ENCODE measurements around the gene ELMOD3. TPM values are rescaled to one million over a fixed set of nuclear protein-coding genes. Genes with fewer than 3 reads are reported as not detected.

Gene ELMOD3
- total and polyA plus RNA-seq, 9 of the 15 experiments (the other 6 are each of a cell fraction or from before 2014, with no cell fraction given) = 2.7 to 18.7 (median 11.6) TPM

DNA sequence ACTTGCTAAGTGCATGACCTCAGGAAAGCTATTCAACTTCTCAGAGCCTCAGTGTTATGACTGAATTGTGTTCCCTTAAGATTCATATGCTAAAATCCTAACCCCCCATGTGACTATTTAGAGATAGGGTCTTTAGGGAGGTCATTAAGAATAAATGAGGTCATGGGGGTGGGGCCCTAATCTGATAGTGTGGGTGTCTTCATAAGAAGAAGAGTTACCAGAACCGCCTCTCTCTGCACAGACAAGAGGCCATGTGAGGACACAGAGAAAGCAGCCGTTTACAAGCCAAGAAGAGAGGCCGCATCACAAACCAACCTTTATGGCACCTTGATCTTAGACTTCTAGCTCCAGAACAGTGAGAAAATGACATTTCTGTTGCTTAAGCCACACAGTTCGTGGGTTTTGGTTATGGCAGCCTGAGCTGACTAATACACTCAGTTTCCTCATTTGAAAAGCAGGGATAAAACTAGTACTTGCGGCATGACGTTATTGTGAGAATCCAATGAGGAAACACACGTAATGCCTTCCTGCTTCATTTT is 73.8 kb downstream of the ELMOD3 start:
- no peaks in the 10 kb centered on the region for H3K27me3 ChIP-seq (ENCODE audit: control insufficient read depth in 2 of 2, insufficient read depth in 2 of 2, low read length in 2 of 2)
- no peaks in the 10 kb centered on the region for H4K20me1 ChIP-seq (replicated peaks; ENCODE audit: control insufficient read depth, insufficient read depth, low read length)
- H3K4me3 ChIP-seq = no peak overlapping the region
- peak overlapping the region; percentile 50; the same call in 2 of the 3 replicates for H3K27ac ChIP-seq (ENCODE audit: extremely low read depth, low read depth, low read length)
- WGBS (ENCODE audit: insufficient coverage, low coverage, missing lambda C conversion rate) = 18% methylated on average over 7 of the region's 7 CpGs
- no peaks in the 10 kb centered on the region for H3K9me3 ChIP-seq (replicated peaks; ENCODE audit: control insufficient read depth, insufficient read depth, low read depth, low read length)
- no TSS peak for BruUV-seq (replicated peaks)
- H3K9me1 ChIP-seq (ENCODE audit: control insufficient read depth, insufficient read depth, low read length) = no peaks in the 10 kb centered on the region
- H3K36me3 ChIP-seq (ENCODE audit: control insufficient read depth, insufficient read depth, low read length) = no peaks in the 10 kb centered on the region
- H3K79me2 ChIP-seq (ENCODE audit: control insufficient read depth, insufficient read depth, low read length) = no peaks in the 10 kb centered on the region
- peak overlapping the region; percentile 48 to 57; a peak in 3 of 4 replicates for H3K9ac ChIP-seq (ENCODE audit: insufficient read depth in 1 of 2, low read depth in 2 of 2, low read length in 2 of 2)
- ATAC-seq (peak; percentile 63), DNase-seq (ENCODE audit: extremely low read depth in 1 of 4, low spot score in 3 of 4) (peak in 1 of 4 experiments; percentile 45), FAIRE-seq (peak; percentile 64)
- H3K4me1 ChIP-seq (replicated peaks in 1 of 2; ENCODE audit: control insufficient read depth in 2 of 2, insufficient read depth in 2 of 2, low read length in 2 of 2) = peaks cover 37 to 46% of the 10 kb centered on the region in 2 experiments
- peak overlapping the region; percentile 43 for H3K4me2 ChIP-seq (ENCODE audit: insufficient read depth, low read length)
- POLR2A ChIA-PET = interaction anchor here (0.6 to 63.9 kb wide), 10 partner anchors 9 to 168 kb away, joined by 3 to 1576 read pairs (median 4); partner anchors contain the start of gene MAT2A
- CTCF ChIA-PET (ENCODE audit: low intra/inter-chr PET ratio) = no interaction called here
- intact Hi-C loops (cut with micrococcal nuclease) (no loop called here), in situ Hi-C loops (cut with MboI) (no loop called here)
- H2AFZ ChIP-seq (ENCODE audit: low read depth, low read length) = peak overlapping the region; percentile 84
- TF ChIP-seq, protein P1, sequence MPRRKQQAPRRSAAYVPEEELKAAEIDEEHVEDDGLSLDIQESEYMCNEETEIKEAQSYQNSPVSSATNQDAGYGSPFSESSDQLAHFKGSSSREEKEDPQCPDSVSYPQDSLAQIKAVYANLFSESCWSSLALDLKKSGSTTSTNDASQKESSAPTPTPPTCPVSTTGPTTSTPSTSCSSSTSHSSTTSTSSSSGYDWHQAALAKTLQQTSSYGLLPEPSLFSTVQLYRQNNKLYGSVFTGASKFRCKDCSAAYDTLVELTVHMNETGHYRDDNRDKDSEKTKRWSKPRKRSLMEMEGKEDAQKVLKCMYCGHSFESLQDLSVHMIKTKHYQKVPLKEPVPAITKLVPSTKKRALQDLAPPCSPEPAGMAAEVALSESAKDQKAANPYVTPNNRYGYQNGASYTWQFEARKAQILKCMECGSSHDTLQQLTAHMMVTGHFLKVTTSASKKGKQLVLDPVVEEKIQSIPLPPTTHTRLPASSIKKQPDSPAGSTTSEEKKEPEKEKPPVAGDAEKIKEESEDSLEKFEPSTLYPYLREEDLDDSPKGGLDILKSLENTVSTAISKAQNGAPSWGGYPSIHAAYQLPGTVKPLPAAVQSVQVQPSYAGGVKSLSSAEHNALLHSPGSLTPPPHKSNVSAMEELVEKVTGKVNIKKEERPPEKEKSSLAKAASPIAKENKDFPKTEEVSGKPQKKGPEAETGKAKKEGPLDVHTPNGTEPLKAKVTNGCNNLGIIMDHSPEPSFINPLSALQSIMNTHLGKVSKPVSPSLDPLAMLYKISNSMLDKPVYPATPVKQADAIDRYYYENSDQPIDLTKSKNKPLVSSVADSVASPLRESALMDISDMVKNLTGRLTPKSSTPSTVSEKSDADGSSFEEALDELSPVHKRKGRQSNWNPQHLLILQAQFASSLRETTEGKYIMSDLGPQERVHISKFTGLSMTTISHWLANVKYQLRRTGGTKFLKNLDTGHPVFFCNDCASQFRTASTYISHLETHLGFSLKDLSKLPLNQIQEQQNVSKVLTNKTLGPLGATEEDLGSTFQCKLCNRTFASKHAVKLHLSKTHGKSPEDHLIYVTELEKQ (CRISPR knock-in tag; IDR thresholded peaks at IDR 0.05) = no peak
- TF ChIP-seq, protein P2, sequence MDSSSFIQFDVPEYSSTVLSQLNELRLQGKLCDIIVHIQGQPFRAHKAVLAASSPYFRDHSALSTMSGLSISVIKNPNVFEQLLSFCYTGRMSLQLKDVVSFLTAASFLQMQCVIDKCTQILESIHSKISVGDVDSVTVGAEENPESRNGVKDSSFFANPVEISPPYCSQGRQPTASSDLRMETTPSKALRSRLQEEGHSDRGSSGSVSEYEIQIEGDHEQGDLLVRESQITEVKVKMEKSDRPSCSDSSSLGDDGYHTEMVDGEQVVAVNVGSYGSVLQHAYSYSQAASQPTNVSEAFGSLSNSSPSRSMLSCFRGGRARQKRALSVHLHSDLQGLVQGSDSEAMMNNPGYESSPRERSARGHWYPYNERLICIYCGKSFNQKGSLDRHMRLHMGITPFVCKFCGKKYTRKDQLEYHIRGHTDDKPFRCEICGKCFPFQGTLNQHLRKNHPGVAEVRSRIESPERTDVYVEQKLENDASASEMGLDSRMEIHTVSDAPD (CRISPR knock-in tag; IDR thresholded peaks at IDR 0.05) = no peak
- TF ChIP-seq ZNF551 (CRISPR knock-in tag; IDR thresholded peaks at IDR 0.05) = no peak
- no peak for TF ChIP-seq ARNT (IDR thresholded peaks at IDR 0.05)
- TF ChIP-seq, protein P3, sequence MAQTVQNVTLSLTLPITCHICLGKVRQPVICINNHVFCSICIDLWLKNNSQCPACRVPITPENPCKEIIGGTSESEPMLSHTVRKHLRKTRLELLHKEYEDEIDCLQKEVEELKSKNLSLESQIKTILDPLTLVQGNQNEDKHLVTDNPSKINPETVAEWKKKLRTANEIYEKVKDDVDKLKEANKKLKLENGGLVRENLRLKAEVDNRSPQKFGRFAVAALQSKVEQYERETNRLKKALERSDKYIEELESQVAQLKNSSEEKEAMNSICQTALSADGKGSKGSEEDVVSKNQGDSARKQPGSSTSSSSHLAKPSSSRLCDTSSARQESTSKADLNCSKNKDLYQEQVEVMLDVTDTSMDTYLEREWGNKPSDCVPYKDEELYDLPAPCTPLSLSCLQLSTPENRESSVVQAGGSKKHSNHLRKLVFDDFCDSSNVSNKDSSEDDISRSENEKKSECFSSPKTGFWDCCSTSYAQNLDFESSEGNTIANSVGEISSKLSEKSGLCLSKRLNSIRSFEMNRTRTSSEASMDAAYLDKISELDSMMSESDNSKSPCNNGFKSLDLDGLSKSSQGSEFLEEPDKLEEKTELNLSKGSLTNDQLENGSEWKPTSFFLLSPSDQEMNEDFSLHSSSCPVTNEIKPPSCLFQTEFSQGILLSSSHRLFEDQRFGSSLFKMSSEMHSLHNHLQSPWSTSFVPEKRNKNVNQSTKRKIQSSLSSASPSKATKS (CRISPR knock-in tag; IDR thresholded peaks at IDR 0.05) = no peak
- no peak for TF ChIP-seq FOXM1 (IDR thresholded peaks at IDR 0.05; ENCODE audit: low read depth)
- no peak for TF ChIP-seq FOXM1 (CRISPR knock-in tag; IDR thresholded peaks at IDR 0.05; ENCODE audit: low read depth)

All from K562 (cell line).